Endothelial cell of hepatic sinusoid (primary cell): ENCODE data around the gene TIMM22.

Experiments used
- in situ Hi-C: cut with HindIII; loops from 2 replicates; pipeline ENCODE4 v1.10.0; 2017; ENCODE audit warnings: low sequenced_read_pairs

TIMM22 gene

DNA sequence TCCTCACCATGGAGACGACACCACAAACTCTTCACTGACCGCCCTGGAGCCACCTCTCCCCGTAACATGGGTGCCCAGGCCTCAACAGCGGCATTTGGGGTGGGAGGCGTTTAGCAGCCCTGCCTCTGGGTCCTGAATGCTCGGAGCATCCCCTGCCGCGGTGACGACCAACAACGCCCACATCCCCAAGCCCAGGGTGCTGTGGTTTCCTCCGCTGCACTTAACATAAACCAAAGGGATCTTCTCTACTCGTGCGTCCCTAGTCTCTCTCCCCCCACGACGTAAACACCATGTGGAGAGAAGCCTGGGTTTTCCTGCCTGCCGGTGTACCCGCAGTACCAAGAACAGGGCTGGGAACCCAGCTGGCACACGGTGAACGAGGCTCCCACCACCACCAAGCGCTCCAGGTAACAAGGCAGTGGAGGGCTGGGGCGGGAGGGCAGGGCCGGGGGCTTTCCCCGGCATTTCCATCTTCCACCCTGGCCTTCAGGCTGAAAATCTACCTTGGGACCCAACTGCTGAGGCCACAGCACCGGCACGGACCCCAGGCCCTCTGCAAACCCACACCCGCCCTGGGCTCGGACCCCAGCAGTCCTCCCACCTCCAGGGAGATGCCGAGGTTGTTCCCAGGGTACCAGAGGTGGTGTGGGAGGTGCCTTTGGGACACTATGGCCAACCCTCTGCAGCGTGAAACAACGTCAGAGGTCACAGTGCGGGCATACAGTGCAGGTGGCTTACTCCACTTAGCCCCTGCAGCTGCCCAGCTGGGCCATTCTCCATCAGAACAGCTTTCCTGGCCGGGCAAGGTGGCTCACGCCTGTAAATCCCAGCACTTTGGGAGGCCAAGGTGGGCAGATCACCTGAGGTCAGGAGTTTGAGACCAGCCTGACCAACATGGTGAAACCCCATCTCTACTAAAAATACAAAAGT, 54.3 kb downstream of the TIMM22 start:
- in situ Hi-C loops, result loop anchor here (5.0 kb wide), 1 partner anchor 51 kb away; no protein-coding TSS in a partner anchor
